CD4-positive, alpha-beta T cell treated with Interferon alpha-2 for 1 hour (primary cell): ENCODE results near the gene WWC1.
"Not testable (repeated sequence)": the region's sequence is repeated elsewhere in the genome, so short reads cannot be mapped to it uniquely, and the experiment has no call there.

Source experiments
- DNase-seq, 2 donors: peaks; one replicate each; pipeline ENCODE4 v3.0.0-alpha.2; 2020 to 2022

Gene WWC1

DNA sequence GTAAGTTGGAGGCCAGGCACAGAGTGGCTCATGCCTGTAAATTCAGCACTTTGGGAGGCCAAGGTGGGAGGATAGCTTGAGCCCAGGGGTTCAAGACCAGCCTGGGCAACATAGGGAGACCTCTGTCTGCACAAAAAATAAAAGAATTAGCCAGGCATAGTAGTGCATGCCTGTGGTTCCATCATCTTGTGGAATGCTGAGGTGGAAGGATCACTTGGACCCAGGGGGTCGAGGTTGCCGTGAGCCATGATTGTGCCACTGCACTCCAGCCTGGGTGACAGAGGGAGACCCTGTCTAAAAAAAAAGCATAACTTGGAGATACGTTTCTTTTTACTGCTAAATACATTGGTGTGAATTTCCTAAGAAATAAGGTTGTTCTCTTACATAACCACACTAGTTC is 19.1 kb downstream of the WWC1 start:
- DNase-seq, result not testable (repeated sequence)

DNA sequence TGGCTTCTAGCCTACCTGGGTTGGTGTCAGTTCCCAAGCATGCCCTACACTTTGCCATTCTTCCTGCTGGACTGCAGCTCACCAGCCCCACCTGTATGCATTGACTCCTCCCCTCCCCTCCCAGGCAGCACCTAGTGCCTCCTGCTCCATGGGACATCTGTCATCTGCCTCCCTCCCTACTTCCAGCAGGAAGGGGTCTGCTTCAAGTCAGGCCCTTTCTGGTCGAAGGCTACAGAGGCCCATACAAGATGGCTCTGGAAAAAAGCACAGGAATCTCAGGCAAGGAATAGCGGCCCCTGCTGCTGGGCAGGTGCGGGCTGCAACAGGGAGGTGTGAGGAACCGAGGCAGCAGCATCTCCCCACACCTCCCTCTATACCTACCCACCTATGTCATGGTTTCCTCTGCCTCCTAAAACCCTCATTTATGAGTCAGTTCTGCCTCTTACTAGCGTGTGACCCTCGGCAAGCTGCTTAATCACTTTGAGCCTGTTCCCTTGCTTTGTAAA is 19.7 kb downstream of the WWC1 start:
- DNase-seq, result no peak

DNA sequence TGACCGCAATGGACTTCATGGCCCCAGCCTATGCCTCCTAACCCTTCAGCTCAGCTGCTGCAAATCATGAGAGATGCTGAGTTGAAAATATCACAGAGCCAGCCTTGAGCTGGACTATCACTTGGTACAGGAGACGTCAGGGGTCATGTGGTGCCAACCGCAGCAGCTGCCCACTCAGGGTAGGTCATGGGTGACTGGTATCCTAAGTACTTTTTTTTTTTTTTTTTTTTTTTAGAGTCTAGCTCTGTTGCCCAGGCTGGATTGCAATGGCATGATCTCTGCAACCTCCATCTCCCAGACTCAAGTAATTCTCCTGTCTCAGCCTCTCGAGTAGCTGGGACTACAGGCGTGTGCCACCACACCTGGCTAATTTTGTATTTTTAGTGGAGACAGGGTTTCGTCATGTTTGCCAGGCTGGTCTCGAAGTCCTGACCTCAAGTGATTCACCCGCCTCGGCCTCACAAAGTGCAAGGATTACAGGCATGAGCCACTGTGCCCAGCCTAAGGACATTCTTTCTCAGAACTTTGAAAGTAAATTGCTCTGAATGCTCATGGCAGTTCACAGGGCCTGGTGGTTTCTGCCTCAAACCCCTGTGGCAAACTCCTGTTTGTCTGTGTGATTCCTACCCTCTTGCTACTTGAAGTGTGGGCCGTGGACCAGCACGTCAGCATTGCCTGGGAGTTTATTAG is 21.3 kb downstream of the WWC1 start:
- no peak for DNase-seq

DNA sequence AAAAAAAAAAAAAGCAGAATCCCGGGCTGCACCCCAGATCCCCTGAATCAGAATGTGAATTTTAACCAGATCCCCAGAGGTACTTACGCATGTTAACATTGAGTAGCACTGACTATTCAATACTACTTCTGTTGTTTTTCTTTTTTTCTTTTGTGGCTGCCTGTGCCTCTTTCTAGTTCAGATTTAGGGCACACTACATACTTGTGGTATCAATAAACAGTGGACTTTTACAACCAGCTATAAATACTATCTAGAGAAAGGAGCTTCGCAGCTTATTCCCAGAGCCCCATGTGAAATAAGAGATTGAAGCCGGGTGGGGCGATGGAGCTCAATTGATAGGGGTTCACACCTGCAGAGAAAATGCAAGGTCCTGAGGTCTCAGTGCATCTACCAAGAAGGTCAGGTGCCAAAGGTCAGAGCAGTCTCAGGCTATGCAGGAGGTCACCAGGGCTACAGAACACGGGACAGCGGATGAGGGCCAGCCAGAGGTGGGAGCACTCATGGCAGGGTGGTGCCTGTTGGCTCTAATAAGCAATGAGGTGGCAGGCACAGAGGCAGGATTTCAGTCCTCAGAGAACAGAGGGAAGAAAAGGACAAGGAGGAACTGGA is 22.3 kb downstream of the WWC1 start:
- no peak for DNase-seq

DNA sequence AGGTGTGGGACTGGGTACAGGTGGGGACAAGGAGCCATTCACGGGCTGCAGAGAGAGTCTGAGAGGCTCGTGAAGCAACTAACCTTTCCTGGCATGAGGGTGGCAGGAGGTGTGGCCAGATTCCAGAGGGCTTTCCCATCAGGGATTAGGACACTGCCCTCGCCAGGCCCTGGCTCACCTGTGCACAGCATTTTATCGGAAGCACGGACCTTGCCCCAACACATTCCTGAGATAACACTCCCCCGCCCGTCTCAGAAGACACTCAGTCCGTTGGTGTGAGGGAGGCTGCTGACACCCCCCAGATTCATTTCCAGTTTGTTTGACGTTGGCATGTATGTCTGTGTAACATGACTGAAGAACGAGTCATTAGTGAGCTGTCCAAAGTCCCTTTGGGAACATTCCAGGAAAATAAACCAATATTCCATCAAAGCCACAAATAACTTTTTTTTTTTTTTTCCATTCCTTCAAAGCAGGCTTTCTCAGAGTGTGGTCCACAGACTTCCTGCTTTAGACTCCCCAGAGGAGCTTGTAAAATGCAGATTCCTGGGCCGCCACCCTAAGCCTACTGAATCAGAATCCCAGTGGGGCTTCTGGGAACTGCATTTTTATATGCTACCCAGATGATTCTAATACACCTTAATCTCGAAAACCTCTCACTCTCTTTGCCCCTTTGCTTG is 23.4 kb downstream of the WWC1 start:
- no peak for DNase-seq

DNA sequence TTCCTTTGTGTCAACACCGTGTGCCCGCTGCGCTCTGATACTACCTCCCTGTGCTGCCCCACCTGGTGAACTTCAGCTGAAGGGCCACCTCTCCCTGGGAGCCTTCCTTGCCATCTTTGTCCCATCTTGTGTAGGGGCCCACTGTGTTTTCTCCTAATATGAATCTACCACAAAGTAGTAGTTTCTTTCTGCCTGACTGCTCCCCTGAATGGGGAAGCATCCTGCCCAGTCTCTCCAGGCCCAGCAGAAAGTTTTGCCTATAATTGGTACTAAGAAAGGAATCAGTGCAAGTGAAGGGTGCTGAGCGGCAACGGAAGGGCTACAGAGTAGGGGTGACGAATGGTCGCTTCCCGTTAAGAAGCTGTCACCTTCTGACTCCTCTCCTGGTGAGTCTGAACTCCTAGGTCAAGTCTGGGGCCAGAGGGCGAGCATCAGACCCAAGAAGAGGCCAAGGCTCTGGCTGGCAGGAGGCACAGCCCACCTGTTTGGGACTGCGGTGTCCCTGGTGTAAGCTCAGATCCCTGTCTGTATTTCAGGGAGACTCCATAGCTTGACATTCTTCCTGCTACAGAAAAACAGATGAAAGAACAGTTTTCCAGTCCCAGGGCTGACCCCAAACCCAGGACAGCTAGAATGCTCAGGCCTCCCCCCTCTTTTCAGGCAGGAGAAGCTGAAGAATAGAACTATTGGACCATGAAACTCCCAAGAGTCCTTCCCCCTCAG is 24.1 kb downstream of the WWC1 start:
- no peak for DNase-seq

DNA sequence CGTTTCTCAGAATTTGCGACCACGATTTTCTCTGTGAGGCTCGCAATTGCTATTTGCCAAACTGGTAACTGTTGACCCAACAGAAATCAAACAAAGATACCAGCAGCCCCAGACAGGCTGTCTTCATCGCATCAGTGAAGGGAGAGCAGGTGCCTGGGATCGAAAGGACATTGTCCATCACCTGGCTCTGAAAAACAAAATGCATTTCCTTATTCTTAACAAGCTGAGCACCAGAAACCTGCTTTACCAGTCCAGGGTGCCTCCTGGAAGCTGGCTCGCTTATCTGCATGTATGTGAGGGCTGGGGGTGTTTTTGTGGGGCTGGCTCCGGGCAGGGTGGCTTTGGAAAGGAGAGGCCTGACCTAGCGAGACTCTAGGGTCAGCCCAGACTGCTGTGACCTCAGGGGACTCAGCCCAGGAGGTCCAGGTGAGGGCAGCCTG is 24.7 kb downstream of the WWC1 start:
- DNase-seq, result no peak

DNA sequence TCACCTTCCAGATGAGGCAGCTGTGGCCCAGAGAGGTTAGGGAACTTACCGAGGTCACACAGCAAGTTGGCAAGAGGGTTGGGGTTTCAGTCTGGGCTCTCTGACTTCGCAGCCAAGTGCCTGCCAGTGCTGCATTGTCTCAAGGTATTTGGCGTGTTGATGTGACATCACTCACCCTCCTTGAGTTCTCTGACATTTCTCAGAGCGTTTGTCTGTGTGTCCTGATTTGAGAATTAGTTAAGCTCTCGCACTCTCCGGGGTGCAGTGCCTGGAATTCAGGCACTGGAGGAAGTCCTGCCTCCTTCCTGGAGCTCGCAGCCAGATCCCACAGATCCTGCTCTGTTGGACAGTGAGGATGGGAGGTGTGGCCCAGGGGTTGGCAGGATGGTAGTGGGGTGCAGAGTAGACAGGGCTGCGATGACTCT is 25.7 kb downstream of the WWC1 start:
- no peak for DNase-seq

DNA sequence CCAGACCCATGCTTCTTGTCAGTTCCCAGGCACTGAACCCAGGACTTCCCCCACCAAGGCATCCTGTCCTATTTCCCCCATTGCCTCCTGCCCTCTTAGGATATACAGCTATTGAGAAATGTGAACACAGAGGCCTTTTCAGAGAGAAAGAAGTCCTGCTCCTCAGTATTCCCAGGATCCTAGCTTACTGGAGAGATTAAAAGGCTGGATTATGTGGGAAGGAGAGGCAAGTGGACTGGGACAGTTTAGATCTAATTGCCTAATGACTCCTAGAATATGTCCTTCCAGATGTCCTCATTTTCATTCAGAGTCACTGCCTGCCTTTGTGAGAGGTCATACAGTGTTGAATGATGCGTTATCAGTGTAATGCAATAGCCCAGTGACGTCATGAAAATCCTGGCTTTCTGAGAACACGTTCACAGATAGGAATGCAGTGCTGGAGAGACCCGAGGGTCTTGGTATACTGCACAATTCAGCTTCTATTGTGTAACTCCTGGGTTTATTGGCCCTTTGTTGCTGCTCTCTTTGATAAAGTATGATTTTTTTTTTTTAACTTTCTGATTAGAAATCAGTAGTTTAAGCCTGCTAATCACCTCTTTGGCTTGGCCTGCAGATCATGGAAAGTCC is 26.2 kb downstream of the WWC1 start:
- no peak for DNase-seq

DNA sequence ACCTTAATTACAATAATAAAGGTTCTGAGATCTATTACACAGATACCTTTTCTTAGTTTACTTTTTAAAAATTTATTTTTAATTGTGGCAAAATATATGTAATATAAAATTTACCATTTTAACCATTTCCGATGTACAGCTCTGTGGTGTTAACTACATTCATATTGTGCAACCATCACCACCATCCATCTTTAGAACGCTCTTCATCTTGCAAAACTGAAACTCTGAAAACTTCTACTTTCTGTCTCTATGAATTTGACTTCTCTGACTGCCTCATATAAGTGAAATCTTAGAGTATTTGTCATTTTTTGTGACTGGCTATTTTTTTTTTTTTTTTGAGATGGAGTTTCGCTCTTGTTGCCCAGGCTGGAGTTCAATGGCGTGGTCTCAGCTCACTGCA is 26.8 kb downstream of the WWC1 start:
- no peak for DNase-seq

DNA sequence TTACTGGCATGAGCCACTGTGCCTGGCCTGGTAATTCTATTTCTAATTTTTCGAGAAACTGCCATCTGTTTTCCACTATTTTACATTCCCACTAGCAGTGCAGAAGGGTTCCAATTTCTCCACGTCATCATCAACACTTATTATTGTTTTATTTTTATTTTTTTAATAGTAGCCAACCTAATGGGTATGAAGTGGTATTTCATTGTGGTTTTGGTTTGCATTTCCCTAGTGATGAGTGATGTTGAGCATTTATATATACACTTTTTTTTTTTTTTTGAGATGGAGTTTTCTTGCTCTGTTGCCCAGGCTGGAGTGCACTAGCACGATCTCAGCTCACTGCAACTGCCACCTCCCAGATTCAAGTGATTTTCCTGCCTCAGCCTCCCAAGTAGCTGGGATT is 28.3 kb downstream of the WWC1 start:
- DNase-seq, result no peak

DNA sequence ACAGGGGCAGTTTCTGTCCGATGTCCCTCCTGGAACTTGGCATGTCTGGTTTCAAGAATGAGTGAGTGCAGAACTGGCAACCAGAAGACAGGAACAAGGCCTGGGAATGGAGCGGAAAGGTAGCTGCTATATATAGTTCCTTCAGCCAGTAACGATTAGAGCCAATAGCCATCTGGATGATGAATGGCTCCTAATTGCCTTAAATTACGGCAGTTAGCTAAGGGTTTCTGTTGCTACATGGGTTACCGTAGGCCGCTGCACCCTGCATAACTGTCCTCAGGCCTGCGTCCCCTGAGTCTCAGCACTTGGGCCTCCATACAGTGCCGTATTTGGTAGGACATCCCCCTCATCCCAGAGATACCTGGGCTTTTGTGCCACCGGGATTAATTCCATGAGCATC is 29.4 kb downstream of the WWC1 start:
- no peak for DNase-seq

DNA sequence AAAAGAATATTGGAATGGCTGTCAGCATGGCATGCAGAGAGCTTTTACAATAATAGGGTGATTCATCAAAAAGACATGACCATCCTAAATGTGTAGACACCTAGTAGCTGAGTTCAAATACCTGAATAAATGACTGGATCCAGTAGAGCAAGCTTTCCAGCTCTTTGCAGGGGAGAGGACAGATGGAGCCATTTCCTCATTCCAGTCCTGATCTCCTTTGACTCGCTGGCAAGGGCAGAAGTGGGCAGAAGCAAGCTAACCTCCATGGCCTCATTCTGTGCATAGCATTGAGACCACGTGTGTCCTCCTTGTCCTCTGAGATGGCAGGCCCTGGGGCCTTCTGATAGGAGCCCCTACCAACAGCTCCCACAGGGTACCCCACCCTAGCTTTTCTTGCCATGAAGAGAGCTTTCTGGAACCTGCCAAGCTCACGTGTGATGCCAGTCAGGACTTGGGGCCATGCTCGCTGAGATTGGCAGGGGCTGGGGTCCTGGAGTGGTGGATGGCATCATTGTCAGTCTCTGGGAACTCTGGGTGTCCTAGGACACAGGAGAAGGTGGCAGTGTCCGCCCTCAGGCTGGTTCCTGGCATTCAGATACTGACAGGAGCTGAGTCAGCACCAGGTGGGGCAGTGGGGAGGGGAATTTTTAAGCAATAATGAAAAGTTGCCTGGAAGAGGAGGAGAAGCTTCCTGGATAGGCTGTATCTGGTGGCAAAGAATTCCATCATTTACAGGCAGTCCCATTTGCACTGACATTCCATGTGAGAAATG is 33.6 kb downstream of the WWC1 start:
- no peak for DNase-seq

DNA sequence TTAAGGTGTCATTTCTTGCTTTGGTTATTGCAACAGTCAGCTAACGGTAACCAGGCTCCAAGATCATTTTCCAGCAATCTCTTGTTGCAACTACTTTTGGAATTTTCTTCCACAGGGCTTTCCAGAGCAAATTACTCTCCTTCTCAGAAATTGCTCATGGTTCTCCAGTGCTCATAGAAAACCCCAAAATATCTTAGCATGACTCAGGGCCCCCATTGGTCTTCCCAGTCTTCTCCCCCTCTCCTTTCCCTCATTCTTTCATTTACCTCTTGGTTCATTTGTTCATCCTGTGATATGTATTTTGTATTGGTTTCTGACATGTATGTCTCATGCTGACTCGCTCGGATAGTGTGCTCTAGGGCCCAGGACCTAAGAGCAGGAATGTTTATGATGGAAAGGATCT is 35.6 kb downstream of the WWC1 start:
- DNase-seq, result no peak

DNA sequence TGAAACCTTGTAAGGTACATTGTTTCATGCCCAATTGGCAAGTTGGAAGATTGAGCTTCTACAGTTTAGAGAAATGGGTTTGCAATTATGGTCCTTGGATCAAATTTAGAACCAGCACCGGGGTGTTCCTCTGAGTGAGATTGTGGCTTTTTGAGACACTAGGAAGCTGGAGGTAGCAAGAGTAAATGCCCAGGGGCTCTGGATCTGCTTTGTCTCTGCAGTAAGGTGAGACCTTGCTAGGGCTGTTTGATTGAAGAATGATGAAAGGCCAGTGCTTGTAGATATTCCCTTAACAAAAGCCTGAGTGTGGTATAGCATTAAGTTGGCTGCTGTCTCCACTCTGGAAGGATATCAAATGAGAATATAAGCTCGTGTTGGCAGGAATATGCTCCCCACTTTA is 36.0 kb downstream of the WWC1 start:
- no peak for DNase-seq

DNA sequence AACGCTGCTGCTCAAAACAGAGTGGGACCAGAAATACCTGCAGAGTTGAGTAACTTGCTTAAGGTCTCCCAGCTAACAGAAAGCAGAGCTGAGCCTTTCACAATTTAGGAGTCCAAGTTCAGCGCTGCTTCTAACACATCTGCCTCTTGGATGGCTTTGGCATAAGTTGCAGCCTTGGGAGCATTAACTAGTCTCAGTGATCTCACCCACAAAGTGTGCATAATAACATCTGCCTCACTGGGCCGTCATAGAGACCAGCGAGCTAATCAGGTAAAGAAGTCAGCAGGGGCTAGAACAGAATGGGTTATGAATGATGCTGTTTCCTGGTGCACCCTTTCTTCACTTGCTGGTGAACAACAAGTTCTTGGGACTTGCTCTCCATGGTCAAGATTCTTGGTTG is 36.5 kb downstream of the WWC1 start:
- no peak for DNase-seq

DNA sequence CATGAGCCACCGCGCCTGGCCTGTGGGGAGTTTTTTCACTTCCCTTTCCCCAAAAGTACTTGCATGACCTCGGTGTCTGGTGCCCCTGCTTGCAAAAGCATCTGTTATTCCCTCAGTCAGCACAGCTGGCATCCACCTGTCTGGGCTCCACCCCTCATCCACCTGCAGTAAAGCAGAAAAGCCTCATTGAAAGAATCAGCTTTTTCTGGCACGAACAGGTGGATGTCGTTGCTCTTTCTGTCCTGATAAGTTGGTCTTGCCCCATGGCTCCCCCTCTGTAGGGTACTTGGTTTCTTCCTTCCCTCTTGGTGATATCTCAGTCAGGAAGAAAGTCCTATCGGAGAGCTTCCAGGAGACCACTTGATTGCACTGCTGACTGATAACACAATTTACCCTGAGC is 37.4 kb downstream of the WWC1 start:
- DNase-seq, result no peak

DNA sequence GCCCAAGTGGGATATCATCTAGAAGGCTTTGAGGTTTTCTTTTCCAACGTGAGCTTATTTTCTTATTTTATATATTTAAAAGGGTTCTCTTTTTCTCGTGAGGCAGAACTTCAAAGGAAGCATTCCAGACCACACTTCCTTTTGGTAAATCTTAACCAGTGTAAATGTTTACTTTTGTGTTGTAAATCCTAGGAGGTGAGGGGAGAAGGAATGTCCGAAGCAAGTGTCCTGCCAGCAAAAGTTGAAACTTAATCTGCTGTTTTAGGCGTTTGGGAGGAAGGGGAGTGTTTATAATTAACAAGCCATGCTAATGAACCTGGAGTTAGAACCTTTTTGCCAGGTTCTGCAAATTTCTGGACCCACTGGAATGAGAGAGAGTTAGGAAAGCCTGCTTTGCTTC is 37.9 kb downstream of the WWC1 start:
- no peak for DNase-seq

DNA sequence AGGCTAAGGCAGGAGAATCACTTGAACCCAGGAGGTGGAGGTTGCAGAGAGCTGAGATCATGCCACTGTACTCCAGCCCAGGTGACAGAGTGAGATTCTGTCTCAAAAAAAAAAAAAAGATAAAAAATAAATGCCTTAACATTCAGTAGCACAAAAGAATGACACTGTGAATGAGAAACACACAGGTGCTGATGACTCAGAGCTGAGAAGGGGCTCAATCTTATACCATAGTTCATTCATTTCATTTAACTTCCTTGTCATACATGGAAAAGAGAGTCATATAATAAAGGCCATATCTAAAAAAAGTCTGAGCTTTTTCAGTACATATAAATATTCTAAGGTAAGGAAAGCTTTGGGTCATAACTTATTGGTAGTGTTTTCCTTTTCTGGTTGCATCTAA is 40.6 kb downstream of the WWC1 start:
- DNase-seq, result no peak

DNA sequence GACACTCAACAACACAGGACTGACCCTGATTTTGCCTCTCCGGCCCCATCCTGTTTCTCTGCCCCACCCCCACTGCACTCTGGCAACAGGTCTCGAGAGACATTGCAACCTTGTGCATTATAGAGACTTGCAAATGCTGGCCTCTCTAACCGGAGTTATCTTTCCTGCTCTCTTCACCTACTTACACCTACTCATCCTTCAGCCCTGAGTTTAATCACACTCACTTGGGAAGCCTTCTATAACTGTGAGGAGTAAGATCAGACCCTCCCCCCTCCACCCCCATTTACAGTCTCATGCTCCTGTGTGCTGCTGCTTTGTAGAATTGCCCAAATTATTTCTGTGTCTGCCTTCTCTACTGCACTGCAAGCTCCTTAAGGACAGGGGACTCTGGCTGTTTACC is 42.8 kb downstream of the WWC1 start:
- no peak for DNase-seq

DNA sequence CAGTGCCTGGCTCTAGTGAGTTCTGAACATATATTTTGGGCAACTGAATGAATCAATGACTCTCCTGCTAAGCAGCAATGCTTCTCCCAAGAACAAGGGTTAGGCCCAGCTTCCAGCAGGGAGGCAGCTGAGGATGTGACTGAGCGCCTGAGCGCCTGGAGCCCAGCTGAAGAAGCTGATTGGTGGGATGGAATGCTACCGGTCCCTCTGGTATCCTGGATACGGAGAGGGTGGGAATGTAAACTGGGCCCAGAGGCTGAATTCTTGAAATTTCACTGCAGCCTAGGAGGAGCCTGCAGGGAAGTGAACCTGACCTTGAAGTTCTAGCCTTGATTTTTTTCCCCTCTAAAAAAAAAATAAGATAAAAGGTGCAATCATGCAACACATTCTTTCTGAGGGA is 43.2 kb downstream of the WWC1 start:
- no peak for DNase-seq

DNA sequence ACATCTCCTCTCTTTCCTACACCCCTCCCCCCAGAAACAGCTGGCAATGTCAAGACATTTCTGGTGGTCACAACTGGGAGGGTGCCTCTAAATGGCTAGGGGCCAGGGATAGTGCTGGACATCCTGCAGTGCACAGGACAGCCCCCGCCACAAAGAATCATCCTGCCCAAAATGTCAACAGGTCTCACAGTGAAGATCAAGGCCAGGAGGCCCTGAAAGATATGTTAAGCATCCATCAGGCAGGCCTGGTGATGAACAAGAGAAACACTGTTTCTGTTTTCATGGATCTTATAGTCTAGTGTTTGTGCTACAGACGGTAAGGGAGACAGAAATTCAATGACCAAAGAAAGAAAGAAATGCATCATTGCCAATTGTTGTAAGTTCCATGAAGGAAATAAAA is 45.9 kb downstream of the WWC1 start:
- no peak for DNase-seq
